Measurements from ENCODE around the gene SLC6A1.

The SLC6A1 gene

DNA sequence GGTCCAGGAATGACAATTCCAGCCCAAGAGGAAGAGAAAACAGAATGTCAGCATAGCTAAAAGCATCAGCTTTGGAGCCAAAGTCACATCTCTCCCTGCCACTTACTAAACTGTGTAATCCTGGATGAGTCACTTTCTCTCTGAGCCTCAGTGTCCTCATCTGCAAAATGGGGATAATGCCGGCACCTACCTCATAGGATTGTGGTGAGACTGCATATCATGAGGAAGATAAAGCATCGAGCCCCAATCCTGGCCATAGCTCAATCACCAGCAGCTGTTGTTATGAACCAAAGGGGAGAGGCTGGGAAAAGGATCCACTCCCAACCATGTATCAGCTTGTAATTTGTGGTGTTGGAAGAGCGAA, 9.1 kb downstream of the SLC6A1 start:
- POLR2A ChIA-PET (ENCODE audit: low non-redundant PET) = no interaction called here
- TF ChIP-seq, protein P1, sequence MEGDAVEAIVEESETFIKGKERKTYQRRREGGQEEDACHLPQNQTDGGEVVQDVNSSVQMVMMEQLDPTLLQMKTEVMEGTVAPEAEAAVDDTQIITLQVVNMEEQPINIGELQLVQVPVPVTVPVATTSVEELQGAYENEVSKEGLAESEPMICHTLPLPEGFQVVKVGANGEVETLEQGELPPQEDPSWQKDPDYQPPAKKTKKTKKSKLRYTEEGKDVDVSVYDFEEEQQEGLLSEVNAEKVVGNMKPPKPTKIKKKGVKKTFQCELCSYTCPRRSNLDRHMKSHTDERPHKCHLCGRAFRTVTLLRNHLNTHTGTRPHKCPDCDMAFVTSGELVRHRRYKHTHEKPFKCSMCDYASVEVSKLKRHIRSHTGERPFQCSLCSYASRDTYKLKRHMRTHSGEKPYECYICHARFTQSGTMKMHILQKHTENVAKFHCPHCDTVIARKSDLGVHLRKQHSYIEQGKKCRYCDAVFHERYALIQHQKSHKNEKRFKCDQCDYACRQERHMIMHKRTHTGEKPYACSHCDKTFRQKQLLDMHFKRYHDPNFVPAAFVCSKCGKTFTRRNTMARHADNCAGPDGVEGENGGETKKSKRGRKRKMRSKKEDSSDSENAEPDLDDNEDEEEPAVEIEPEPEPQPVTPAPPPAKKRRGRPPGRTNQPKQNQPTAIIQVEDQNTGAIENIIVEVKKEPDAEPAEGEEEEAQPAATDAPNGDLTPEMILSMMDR (conservative IDR thresholded peaks at IDR 0.05; ENCODE audit: low read depth) = no peak
- no peak overlapping the region for H3K27ac ChIP-seq
- no peak for DNase-seq (ENCODE audit: low spot score)
- CTCF ChIA-PET = no interaction called here

DNA sequence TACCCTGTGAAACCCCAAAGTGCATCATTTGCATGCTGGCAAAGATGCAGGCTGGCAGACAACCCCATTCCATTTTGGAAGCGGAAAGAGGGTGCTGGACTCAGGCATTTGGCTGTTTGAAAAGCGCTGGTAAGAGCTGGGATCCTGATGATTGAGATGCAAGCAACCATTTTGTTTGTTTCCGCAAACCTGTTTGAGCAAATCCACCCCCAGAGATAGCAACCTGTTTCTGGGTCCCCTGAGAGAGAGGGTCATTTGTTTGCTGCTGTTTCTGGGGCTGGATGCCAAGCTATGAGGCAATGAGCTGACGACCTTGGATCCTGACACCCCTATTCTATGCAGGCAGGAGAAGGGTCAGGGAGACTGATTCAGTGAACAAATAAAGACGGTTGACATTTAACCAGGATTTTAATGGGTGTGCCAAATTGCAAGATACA, 9.8 kb downstream of the SLC6A1 start:
- no peak overlapping the region for H3K27ac ChIP-seq
- TF ChIP-seq, protein P1 (conservative IDR thresholded peaks at IDR 0.05; ENCODE audit: low read depth) = no peak
- no peak for DNase-seq (ENCODE audit: low spot score)
- ChIA-PET CTCF (no interaction called here), POLR2A (ENCODE audit: low non-redundant PET) (no interaction called here)

DNA sequence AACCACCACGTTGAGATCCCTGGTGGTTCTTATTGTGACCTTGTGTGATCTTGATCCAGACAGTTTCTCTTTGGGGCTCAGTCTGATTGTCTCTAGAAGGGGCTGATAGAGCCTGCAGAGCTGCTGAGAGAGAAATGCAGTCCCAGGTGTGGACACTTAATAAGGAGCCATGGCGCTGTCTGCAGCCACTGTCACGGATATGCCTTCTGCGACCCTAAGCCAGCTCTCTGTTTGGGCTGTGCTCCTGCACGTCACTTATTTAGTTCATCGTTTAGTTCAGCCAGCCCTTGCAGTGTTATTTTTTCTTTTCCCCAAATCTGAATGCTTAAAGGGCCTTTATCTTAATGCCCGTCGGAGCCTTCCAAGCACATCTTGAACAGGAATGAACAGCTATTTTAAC, 12.0 kb downstream of the SLC6A1 start:
- CTCF ChIA-PET = no interaction called here
- DNase-seq (ENCODE audit: low spot score) = no peak
- H3K27ac ChIP-seq = no peak overlapping the region
- TF ChIP-seq, protein P1 (conservative IDR thresholded peaks at IDR 0.05; ENCODE audit: low read depth) = no peak
- POLR2A ChIA-PET (ENCODE audit: low non-redundant PET) = no interaction called here

DNA sequence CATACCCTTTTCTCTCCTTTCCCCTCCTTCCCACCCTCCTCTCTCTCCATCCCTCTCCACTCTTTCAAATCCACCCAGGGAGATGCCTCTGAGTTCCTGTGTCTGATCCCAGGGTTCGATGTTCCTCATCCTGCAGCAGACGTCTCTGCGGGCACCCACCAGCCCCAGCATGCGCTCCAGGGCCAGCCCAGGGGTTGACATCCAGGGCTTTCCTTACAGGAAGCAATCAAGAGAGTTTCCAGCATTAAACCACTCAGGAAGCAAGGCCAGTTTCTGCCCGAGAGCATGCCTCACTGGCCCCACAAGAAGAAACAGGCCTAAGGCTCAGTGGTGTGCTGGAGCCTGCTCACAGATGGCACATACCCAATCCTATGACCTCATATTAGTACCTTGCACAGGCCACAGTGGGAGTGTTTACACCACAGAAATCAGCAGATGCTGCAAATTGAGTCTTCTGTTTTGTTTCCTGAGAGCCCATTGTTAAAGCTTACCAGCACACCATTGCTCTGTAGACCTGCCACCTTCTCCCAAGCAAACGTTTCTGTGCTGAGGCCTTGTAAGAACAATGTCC, 13.2 kb downstream of the SLC6A1 start:
- H3K27ac ChIP-seq = no peak overlapping the region
- TF ChIP-seq, protein P1 (conservative IDR thresholded peaks at IDR 0.05; ENCODE audit: low read depth) = no peak
- POLR2A ChIA-PET (ENCODE audit: low non-redundant PET) = no interaction called here
- CTCF ChIA-PET = no interaction called here
- DNase-seq (ENCODE audit: low spot score) = no peak

DNA sequence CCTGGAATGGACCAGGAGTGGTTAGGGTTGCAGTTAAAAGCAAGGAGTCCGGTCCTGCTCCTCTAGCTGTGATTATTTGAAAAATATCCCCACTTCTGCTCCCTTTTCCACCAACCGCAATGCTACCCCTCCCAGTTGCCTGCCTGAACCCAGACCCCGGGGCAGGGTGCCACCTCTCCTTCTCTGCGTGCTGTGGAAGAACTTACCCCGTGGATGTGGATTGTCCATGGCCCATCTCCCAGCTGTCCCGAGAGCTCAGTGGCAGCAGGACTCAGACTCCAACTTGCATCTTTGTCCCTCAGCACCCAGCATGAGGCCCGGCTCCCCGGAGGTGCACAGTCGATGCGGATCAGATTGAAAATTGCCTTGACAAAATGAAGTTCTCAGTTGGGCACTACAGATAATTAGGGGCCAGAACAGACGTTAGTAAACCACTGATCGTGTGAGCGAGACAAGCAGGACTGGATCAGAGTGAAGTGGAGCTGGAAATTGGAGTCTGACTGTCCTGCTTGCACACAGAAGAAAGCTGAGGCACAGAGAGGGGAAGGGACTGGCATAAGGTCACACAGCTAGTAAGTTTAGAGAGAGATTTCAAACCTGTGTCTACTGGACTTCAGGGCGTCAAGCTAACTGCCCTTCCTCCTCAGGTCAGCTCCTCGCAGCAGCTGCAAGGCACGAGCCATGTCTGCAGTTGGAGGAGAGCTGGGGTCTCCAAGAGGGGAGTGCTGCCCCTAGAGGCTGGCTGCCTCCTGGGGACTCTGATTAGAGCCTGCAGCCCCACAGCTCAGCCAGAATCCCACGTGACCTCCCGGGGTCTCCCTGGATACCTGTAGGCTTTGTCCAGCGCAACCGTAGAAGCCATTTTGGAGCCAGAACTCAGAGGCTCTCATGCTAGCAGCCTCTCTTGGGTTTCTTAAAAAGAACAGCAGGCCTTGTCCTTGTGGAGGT, 14.7 kb downstream of the SLC6A1 start:
- TF ChIP-seq, protein P1 (conservative IDR thresholded peaks at IDR 0.05; ENCODE audit: low read depth) = no peak
- ChIA-PET POLR2A (ENCODE audit: low non-redundant PET) (no interaction called here), CTCF (interaction anchor here (0.6 kb wide), 1 partner anchor 292 kb away, joined by 5 read pairs; no protein-coding TSS in a partner anchor)
- no peak overlapping the region for H3K27ac ChIP-seq
- DNase-seq (ENCODE audit: low spot score) = no peak

DNA sequence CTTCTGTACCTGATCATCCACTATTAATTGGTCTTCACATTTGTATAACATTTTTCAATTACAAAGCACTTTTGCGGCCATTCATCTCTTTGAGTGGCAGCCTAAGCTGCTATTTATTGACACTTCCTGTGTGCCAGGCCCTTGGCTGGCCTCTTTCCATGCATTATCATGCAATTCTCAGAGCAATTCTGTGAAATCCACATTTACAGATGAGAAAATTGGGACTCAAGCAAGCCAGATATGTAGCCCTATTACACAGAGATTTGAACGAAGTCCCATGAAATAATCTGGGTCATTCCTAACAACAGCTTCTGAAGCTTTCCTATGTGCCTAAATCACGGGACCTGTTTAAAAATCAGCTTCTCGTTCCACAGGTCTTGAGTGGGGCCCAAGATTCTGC, 17.4 kb downstream of the SLC6A1 start:
- H3K27ac ChIP-seq = no peak overlapping the region
- CTCF ChIA-PET = no interaction called here
- no peak for DNase-seq (ENCODE audit: low spot score)
- POLR2A ChIA-PET (ENCODE audit: low non-redundant PET) = no interaction called here
- TF ChIP-seq, protein P1 (conservative IDR thresholded peaks at IDR 0.05; ENCODE audit: low read depth) = no peak

Measured in RWPE1 (cell line).